HL-60 (cell line): ENCODE data around the gene BAIAP2.

ENCODE experiments used
- DNase-seq, 2 experiments: peaks; one replicate each; pipeline ENCODE4 v3.0.0-alpha.2; 2010 to 2020; ENCODE audit warnings: low read depth in 1 of 2, low spot score in 1 of 2
- H3K27ac ChIP-seq: fragments of 250-450 bp; sonication (Bioruptor Pico); replicated peaks from 2 replicates; pipeline ENCODE4 v1.5.1; 2020; ENCODE audit warnings: mild to moderate bottlenecking, moderate library complexity
- H3K27me3 ChIP-seq: fragments of 250-450 bp; sonication (Bioruptor Pico); 2 replicates; pipeline ENCODE4 v1.5.1; 2021; ENCODE audit warnings: mild to moderate bottlenecking, moderate library complexity; ENCODE audit not compliant: insufficient read depth, poor library complexity, severe bottlenecking
- H3K4me3 ChIP-seq: replicated peaks from 2 replicates; pipeline ENCODE4 v1.5.1; 2011; ENCODE audit warnings: mild to moderate bottlenecking, control low read depth, low read length; ENCODE audit not compliant: insufficient read depth
- CTCF ChIP-seq: IDR thresholded peaks from one replicate; pipeline ENCODE4 v1.5.1; 2011; ENCODE audit warnings: low read length, control low read depth, inconsistent platforms; ENCODE audit not compliant: insufficient read depth
- GABPA ChIP-seq: IDR thresholded peaks from 2 replicates; pipeline ENCODE4 v1.6.1; 2012; ENCODE audit warnings: low read depth
- POLR2AphosphoS5 ChIP-seq: IDR thresholded peaks from 2 replicates; pipeline ENCODE4 v1.6.1; 2012; ENCODE audit warnings: low read depth
- REST ChIP-seq: IDR thresholded peaks from 2 replicates; pipeline ENCODE4 v1.6.1; 2012; ENCODE audit warnings: low read depth; ENCODE audit not compliant: insufficient replicate concordance
- SPI1 ChIP-seq: IDR thresholded peaks from 2 replicates; pipeline ENCODE4 v1.6.1; 2012; ENCODE audit warnings: low read depth, mild to moderate bottlenecking, borderline replicate concordance

BAIAP2 gene

DNA sequence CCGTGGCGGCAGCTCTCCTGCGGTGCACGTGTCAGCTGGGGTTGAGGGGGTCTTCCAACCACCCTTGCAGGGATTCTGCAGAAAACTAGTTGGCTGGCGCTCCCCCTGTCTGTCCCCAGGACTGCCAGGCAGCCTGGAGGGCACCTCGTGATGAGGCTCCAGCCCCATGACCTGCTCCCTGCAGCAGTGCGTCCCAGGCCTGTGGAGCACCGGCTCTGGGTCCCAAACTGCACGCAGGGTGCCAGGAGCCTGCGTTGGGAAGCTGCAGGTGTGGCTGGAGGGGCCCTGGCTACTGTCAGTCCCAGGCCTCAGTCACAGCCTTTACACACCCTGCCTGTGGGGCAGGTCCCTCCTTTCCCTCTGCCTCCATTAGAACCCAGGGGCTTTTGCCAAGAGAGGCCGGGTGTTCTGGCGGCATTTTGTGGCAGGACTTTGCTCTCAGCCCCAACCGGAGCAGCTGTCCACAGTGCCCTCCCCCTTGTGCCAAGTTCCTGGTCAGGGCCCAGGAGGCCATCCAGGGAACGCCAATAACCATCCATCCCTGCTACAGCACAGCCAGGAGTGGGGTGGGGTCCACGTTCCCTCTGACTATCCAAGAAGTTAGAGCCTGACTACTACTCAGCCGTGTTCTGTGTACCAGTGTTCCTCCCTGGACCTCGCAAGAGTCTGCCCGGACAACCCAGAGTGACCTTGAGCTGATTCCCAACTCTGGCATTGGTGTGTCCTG is 34.2 kb upstream of the BAIAP2 start:
- no peak overlapping the region for H3K4me3 ChIP-seq
- TF ChIP-seq REST: no peak
- TF ChIP-seq CTCF: no peak
- no peak for TF ChIP-seq POLR2AphosphoS5
- no peak for TF ChIP-seq SPI1
- TF ChIP-seq GABPA: no peak
- no peak overlapping the region for H3K27ac ChIP-seq
- peaks cover 9% of the 10 kb centered on the region for H3K27me3 ChIP-seq
- DNase-seq: no peak

- Histone ChIP-seq H3K27me3 (peaks cover 9% of the 10 kb centered on the region), H3K27ac (no peak overlapping the region), H3K4me3 (no peak overlapping the region)
- TF ChIP-seq POLR2AphosphoS5 (no peak), REST (no peak), SPI1 (no peak), GABPA (no peak), CTCF (no peak)
- no peak for DNase-seq
These were observed 33.0 kb upstream of the BAIAP2 start for GRCh38 chr17:81002013-81002384.

DNA sequence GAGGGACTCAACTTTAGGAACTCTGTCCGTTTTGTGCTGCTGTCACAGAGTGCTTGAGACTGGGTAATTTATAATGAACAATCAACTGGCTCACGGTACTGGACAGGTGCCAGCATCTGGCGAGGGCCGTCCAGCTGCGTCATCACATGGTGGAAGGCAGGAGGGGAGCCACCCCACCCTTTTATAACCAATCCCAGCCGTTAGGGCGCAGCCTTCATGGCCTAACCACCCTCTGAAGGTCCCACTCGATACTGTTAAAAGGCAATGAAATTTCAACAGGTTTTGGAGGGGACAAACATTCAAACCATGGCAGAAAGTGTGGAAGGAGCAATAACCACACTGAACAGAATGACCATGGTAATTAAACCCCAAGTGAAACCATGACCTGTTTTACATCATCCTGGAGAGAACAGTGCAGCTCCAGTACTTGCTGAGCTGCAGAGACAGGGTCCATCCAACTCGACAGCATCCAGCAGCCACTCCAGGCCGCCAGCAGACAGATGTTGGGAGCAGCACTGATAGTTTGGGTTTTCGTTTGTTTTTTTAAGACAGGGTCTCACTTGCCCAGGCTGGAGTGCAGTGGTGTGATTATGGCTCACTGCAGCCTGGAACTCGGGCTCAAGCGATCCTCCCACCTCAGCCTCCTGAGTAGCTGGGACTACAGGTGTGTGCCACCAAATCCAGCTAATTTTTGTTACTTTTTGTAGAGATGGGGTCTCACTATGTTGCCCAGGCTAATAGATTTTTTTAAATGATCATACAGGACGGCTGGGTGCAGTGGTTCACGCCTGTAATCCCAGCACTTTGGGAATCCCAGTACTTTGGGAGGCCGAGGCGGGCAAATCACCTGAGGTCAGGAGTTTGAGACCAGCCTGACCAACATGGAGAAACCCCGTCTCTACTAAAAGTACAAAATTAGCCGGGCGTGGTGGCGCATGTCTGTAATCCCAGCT is 32.3 kb upstream of the BAIAP2 start:
- Histone ChIP-seq H3K27me3 (peaks cover 9% of the 10 kb centered on the region), H3K4me3 (no peak overlapping the region), H3K27ac (no peak overlapping the region)
- no peak for DNase-seq
- TF ChIP-seq CTCF: no peak
- TF ChIP-seq GABPA: no peak
- no peak for TF ChIP-seq REST
- TF ChIP-seq POLR2AphosphoS5: no peak
- TF ChIP-seq SPI1: no peak
